GM12865 (cell line): ENCODE measurements around the gene SPRED2.

Experiments used
- DNase-seq: peaks from one replicate; pipeline ENCODE4 v3.0.0; 2010; ENCODE audit warnings: low read depth
- H3K4me3 ChIP-seq: 2 replicates; pipeline ENCODE4 v1.5.1; 2011; ENCODE audit warnings: mild to moderate bottlenecking, low read depth, low read length, control low read depth
- TF ChIP-seq, protein P1 (sequence below): IDR thresholded peaks from 2 replicates; pipeline ENCODE4 v1.5.1; 2011; ENCODE audit warnings: low read length, control low read depth, low read depth, inconsistent platforms; ENCODE audit not compliant: insufficient read depth; ENCODE audit errors: missing control alignments

SPRED2 gene

DNA sequence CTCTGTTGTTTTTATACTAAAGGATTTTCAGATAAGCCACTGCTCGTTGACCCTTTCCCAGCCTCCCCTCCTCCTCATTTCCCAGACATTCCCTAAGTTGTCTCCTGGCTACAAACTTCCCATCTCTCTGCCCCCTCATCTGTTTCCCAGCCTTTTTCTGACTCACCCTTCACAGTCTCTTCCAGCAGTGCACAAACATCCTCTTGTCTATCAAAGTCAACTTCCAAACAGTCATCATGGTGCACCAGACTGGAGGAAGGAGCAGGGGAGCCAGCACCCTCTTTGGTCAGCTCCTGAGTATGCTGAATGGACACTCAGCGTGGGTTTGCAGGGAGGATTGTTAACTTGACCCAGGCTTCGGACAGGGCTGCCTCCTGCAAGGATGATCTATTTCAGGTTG is 26.6 kb upstream of the SPRED2 start:
- TF ChIP-seq, protein P1, sequence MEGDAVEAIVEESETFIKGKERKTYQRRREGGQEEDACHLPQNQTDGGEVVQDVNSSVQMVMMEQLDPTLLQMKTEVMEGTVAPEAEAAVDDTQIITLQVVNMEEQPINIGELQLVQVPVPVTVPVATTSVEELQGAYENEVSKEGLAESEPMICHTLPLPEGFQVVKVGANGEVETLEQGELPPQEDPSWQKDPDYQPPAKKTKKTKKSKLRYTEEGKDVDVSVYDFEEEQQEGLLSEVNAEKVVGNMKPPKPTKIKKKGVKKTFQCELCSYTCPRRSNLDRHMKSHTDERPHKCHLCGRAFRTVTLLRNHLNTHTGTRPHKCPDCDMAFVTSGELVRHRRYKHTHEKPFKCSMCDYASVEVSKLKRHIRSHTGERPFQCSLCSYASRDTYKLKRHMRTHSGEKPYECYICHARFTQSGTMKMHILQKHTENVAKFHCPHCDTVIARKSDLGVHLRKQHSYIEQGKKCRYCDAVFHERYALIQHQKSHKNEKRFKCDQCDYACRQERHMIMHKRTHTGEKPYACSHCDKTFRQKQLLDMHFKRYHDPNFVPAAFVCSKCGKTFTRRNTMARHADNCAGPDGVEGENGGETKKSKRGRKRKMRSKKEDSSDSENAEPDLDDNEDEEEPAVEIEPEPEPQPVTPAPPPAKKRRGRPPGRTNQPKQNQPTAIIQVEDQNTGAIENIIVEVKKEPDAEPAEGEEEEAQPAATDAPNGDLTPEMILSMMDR: no peak
- no peak overlapping the region for H3K4me3 ChIP-seq
- no peak for DNase-seq

DNA sequence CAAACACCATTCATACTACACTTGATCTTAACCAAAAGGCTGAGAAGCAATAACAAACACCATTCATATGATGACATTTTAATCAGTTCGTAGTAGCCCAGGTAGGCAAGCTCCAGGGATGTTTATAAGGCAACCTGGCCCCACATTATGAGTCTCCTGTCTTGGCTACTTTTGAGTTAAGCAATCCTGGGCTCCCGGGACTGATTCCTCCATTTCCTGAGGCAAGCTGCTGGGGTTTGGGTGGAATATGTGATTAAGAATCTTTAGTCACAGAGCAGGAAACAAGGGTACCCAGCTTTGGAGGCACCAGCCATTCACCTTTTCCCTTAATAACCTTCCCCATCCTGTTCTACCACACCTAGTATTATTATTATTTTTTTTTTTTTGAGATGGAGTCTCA is 24.5 kb upstream of the SPRED2 start:
- no peak overlapping the region for H3K4me3 ChIP-seq
- no peak for DNase-seq
- TF ChIP-seq, protein P1: no peak

DNA sequence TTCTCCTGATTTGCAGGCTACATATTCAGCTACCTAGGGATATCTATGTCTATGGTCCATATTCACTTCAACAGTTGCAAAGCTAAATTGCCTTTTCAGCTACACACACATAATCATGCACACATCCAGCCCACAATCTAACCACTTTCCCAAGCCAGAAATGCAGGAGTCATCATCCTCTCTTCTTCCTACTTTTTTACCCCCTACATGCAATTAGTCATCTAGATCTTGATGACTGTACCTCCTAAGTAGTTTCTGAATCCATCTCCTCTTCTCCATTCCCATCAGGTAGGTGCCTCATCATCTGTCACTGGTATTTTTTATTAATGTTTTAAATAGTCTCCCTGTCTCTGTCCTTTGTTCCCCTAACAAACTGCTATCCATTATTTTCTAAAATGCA is 23.7 kb upstream of the SPRED2 start:
- H3K4me3 ChIP-seq: no peak overlapping the region
- DNase-seq: no peak
- TF ChIP-seq, protein P1: no peak

GRCh38 chr2:65453916-65454315 is 21.5 kb upstream of the SPRED2 start:
- no peak overlapping the region for H3K4me3 ChIP-seq
- DNase-seq: no peak
- TF ChIP-seq, protein P1: no peak

DNA sequence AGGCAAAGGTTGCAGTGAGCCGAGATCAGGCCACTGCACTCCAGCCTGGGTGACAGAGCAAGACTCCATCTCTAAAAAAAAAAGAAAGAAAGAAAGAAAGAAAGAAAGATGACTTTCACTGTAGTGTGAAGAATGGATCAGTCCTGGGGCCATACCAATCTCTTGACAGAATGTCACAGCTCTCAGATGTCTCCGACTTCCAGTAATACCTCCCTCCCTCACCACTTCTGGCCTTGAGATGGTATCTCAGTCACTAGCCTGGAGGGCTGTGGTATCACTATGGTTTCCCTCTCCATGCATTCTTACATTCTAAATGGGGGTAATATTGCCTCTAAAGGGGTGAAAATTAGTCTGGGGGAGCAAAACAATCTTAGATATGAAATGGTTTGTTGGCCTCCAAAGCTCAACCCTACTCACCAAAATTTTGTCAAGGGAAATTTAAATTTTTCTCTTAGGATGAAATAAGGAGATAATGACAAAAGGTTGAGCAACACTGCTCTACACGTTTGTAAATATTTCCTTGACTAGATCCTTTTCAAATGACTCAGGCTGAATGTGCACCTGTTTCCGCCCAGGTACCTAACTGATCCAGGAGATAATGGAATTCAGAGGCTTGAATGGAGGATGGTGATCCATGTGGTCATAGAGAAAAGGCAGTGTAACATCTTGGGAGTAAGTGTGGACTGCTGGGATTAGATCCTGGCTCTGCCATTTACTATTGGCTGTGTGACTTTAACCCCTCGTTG is 19.9 kb upstream of the SPRED2 start:
- H3K4me3 ChIP-seq: no peak overlapping the region
- no peak for DNase-seq
- TF ChIP-seq, protein P1: no peak

DNA sequence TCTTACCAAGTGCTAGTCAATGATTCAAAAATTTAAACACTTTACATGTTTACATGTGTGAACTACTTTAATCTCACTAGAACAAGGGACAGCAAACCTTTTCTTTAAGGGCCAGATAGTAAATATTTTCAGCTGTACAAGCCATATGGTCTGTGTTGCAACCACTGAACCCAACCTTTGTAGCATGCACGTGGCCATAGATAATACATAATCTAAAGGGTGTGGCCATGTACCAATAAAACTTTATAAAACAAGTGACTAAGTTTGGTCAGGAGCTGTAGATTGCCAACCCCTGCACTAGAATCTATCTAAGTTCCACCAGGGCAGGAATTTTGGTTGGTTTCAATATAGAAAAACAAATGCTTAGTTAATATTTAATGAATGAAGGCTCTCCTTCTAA is 18.4 kb upstream of the SPRED2 start:
- DNase-seq: no peak
- TF ChIP-seq, protein P1: no peak
- no peak overlapping the region for H3K4me3 ChIP-seq

- no peak for DNase-seq
- TF ChIP-seq, protein P1: no peak
These were observed 18.0 kb upstream of the SPRED2 start for GRCh38 chr2:65450393-65450792.

More at GRCh38 chr2:65450393-65450792, 18.0 kb upstream of the SPRED2 start:
- H3K4me3 ChIP-seq: no peak overlapping the region
